NCI-H1930 (cell line): ENCODE results near the gene ACTRT2.

Experiments
- DNase-seq, 2 experiments: peaks; one replicate each; lab custom pipeline; 2025; lab: John Stamatoyannopoulos, UW

ACTRT2 gene

GRCh38 chr1:2983706-2984398, 37.4 kb upstream of the ACTRT2 start:
- DNase-seq = no peak

- no peak for DNase-seq
These were observed 36.7 kb upstream of the ACTRT2 start for GRCh38 chr1:2984399-2985061.

DNA sequence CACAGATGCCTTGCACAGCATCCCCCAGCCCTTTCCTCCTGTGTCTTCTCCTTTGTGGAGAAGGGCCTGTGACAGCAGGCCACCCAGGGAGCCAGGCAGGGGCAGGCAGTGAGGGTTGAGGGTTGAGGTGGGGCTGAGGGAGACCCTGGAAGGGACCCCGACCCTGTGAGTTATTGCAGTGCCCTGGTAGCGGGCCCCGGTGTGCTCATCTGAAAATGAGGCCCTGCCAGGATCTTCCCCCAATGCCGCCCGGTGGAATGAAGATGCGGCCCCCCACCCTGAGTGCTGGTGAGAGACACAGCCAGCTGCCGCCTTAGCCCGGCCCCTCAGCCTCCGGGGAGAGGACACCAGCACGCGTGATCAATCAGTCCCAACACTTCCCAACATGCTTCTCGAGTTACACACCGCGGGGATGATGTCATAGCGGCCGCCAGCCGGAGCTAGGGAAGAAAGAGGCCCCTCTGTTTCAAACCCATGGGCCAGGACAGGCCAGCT, 36.2 kb upstream of the ACTRT2 start:
- no peak for DNase-seq

GRCh38 chr1:2985694-2986548, 35.3 kb upstream of the ACTRT2 start:
- DNase-seq = no peak

DNA sequence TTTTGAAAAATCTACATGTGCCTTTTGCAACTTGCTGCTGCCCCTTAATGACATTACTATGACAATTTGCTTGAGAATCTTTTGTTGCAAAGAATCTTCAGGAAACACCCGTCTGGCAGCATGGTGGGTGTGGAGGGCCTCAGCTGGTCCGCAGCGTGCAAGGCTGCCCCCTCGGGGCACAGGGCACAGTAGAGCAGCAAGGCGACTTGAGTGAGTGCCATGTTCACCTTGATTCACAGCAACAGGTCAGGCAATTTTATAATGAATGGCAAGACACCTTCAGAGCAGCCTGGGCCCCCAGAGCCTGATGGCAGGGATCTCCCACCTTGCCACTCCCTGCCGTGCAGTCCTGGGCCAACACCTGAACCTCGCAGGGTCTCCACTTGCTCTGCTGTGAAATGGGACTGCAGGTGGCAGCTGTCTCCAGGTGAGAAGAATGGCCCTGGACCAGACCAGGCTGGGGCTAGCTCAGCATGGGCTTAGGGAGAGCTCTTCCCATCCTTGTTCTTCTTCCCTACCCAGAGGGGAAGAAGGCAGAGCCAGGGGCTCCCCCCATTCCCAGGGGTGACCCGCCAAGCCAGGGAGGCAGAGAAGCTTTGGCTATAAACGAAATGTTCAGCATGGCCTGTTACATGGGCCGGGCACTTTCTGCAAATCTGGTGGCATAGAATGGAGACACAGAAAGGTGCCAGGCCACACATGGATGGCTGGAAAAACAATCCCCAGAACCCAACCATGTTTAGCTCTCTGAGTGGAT, 34.5 kb upstream of the ACTRT2 start:
- DNase-seq = no peak

DNA sequence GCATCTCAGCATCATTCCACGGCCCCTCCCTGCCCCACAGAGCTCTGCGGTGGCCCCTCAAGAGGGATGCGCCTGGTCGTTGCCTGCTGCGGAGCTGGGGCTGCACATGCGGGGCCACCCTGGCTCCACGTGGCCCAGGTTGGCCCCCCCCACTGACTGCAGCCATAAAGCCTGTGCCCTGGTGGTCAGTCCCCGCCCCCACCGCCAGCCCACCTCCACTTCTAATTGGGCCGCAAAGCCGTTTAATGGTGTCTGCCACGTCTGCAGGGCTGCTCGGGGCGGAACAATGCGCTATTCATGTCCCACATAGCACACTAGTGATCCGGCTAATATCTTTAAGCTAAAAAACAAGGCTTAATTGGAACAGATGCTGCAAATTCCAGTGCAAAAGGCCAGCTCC, 33.5 kb upstream of the ACTRT2 start:
- DNase-seq = no peak

- no peak for DNase-seq
These were observed 33.0 kb upstream of the ACTRT2 start for GRCh38 chr1:2988256-2988655.

GRCh38 chr1:2989185-2989584, 32.1 kb upstream of the ACTRT2 start:
- no peak for DNase-seq

GRCh38 chr1:2989976-2990375, 31.3 kb upstream of the ACTRT2 start:
- DNase-seq = no peak

DNA sequence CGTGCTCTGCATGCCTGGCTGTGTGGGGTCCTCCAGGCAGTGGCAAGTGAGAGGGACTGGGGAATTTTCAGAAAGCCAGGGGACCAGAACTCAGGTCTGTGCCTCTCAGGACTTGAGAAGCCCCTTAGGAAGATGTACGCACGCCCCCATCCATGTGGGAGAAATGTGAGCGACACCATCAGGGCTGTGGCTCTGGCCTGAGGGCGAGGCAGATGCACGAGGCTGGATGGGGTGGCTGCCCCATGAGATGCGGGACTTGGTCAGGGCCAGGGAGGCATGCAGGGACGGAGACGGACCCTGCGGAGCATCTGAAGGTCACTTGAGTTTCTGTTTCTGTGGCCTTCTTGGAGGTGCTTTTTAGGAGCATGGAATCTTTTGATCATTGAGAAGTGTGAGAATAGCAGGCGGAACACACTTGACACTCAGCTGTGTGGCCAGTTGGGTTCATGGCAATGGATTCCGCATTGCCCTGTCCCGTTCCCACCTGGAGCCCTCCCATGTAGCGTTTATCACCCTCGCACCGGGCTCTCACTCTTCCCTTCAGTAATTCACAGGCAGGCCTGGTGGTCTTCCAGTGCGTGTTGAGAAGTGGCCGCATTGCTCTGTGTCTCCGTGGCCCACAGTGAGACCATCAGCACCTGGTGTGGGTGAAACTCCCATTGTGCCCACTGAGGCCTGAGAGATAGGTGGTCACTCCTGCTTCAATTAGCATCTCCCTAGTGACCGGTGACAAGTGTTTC, 30.7 kb upstream of the ACTRT2 start:
- no peak for DNase-seq

GRCh38 chr1:2991753-2992495, 29.3 kb upstream of the ACTRT2 start:
- DNase-seq = no peak

- DNase-seq = no peak
These were observed 22.7 kb upstream of the ACTRT2 start for GRCh38 chr1:2998503-2999100.

DNA sequence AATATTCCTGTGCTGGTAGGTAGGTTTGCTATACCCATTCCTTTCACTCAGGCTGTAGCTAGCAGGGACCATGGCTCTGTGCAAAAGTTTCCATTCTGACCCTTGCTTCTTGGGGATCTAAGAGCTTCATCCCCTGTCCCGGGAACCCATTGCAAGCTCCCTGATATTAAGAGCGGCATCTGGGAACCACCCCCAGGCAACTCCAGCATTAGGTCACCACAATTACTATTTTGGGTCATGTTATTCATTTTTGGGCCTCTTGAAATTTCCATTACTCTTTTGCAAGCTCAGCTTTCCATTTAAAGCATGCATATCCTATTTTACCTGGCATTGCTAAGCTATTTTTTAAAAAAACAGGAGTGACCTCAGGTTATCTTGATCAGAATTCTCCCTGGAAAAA, 22.1 kb upstream of the ACTRT2 start:
- no peak for DNase-seq

- DNase-seq = no peak
These were observed 21.7 kb upstream of the ACTRT2 start for GRCh38 chr1:2999571-2999970.

GRCh38 chr1:3000214-3000613, 21.1 kb upstream of the ACTRT2 start:
- DNase-seq = no peak

DNA sequence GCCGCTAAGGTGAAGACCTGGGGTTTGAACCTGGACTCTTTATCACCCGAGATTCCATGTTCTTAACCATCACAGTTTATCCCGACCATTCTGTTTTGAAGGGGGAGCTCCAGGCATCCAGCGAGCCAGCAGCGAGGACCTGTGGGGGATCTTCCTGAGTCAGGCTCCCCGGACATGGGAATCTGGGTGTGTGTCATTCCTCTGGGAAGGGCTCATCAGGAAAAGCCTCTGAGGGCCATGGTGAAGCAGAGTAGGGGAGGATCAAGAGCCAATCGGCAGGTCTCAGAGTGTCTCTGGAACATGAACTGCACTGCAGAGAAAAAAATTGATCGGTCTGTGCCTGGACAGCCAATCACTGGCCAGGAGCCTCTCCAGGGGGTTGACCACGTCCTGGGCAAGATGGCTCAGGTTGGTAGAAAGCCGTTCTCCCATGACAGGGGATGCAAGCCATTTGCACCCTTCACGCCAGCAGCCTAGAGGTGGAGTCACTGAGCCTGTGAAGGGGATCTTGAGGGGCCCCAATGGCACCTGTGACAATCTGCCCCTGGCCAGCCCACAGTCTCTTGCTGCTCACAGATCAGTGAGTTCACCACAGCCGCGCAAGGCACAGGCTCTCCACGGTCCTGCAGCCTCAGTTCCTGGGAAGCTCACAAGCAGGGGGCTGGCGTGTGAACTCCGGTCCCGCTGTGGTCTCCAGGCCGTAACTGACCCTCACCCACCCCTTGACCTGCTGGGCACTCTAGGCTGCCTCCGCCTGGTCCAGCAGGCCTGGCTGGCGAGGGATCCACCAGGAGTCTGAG, 20.4 kb upstream of the ACTRT2 start:
- no peak for DNase-seq

DNA sequence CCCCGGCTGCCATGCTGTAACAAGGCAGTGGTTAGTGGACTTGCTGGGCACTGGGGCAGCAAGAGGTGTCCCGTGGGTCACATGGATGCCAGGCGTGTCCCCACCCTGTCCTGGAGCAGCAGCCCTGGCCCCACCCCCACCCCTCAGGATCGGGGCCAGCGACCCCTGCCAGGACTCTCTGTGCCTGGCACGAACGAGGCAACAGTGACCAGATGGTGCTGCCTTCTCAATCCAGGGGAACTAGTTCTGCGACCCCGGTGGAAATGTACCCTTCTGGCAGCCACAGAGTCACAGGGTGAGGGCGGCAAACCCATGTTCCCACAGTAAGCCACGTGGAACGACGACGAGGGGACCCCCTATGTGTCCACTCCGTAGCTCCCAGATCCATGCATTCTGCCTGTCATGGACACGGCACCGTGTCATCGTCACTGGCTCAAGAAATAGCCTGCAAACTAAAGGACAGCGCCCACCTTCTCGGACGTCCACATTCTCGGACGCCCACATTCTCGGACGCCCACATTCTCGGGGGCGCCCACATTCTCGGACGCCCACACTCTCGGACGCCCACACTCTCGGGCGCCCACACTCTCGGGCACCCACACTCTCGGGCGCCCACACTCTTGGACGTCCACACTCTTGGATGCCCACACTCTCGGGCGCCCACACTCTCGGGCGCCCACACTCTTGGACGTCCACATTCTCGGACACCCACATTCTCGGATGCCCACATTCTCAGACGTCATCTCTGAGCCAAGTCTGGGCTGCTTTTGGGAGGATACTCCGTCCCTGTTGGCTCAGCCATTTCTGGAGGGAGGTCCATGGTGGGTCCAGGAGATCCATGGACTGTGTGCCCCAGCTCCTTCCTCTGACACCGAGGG, 19.6 kb upstream of the ACTRT2 start:
- DNase-seq = no peak

DNA sequence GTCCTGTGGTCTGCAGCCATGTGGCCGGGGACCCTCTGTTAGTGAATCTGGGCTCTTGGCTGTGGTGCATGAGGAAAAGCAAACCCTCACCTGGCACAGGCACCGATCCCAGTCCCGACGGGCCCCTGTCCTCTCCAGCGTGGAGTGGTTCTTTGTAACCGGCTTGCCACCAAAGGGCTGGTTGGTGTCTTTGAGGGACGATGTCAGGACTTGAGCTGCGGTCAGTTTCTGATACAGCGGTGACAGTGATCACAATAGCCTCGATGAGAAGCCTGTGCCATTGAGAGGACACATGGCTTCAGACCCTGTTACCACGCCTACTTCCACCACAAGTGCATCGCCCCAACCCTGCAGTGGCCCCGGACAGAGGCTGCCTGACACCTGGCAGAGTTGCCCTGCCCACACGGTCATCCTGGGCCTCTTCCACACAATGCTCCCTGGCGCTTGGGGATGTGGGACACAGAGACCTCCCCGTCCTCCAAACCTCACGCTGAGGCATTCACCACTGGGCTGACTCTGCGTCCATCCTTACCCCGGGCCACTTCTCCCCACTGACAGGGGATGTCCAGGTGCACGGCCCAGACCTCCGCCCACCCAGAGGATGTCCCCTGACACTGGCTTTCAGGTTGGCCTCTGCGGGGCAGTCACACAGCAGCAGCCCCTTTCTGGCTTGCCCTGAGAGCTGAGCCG, 18.8 kb upstream of the ACTRT2 start:
- no peak for DNase-seq
